ENCODE data around the gene SLC22A7. TPM values are rescaled to one million over a fixed set of nuclear protein-coding genes. Genes with fewer than 3 reads are reported as not detected.

The SLC22A7 gene
- total and polyA plus RNA-seq, 9 donors: 0.36 TPM; not detected in 8

- Histone ChIP-seq H3K36me3 (no peaks in the 10 kb centered on the region), H3K27me3 (no peaks in the 10 kb centered on the region), H3K9me3 (no peaks in the 10 kb centered on the region), H3K27ac (no peak overlapping the region), H3K4me1 (ENCODE audit: insufficient read depth) (no peaks in the 10 kb centered on the region), H3K4me3 (no peak overlapping the region)
- 73 to 81% (median 76%) methylated on average over 12 of the region's 12 CpGs for WGBS, 3 donors
- no peak for DNase-seq
- TF ChIP-seq CTCF (IDR thresholded peaks at IDR 0.05) (no peak), EP300 (IDR thresholded peaks at IDR 0.05) (no peak), POLR2A (IDR thresholded peaks at IDR 0.05) (no peak)
- intact Hi-C loops (cut with DNase I): loop anchor here in 1 of 4 donors (10.0 kb wide), 1 partner anchor 77 kb away; no protein-coding TSS in a partner anchor
These were observed 40.5 kb upstream of the SLC22A7 start for GRCh38 chr6:43257367-43258145.

- intact Hi-C loops (cut with DNase I): loop anchor here in 1 of 4 donors (10.0 kb wide), 1 partner anchor 77 kb away; no protein-coding TSS in a partner anchor
- no peak for TF ChIP-seq EP300 (IDR thresholded peaks at IDR 0.05)
- TF ChIP-seq CTCF (IDR thresholded peaks at IDR 0.05): no peak
- no peak for TF ChIP-seq POLR2A (IDR thresholded peaks at IDR 0.05)
- Histone ChIP-seq H3K9me3 (no peaks in the 10 kb centered on the region), H3K36me3 (no peaks in the 10 kb centered on the region), H3K27ac (no peak overlapping the region), H3K27me3 (no peaks in the 10 kb centered on the region), H3K4me1 (ENCODE audit: insufficient read depth) (no peaks in the 10 kb centered on the region), H3K4me3 (no peak overlapping the region)
- WGBS, 3 donors: 51 to 62% (median 55%) methylated on average over 4 of the region's 4 CpGs
- no peak for DNase-seq
These were observed 39.9 kb upstream of the SLC22A7 start for GRCh38 chr6:43258180-43258579.

- no peaks in the 10 kb centered on the region for H3K27me3 ChIP-seq
- no peak for TF ChIP-seq POLR2A (IDR thresholded peaks at IDR 0.05)
- TF ChIP-seq CTCF (IDR thresholded peaks at IDR 0.05): no peak
- no peak for TF ChIP-seq EP300 (IDR thresholded peaks at IDR 0.05)
- intact Hi-C loops (cut with DNase I): loop anchor here in 1 of 4 donors (10.0 kb wide), 1 partner anchor 76 kb away; no protein-coding TSS in a partner anchor
- H3K36me3 ChIP-seq: no peaks in the 10 kb centered on the region
- WGBS, 3 donors: 85 to 86% (median 86%) methylated on average over 30 of the region's 30 CpGs
- no peaks in the 10 kb centered on the region for H3K9me3 ChIP-seq
- H3K4me3 ChIP-seq: no peak overlapping the region
- DNase-seq: no peak
- no peaks in the 10 kb centered on the region for H3K4me1 ChIP-seq (ENCODE audit: insufficient read depth)
- H3K27ac ChIP-seq: no peak overlapping the region
These were observed 39.0 kb upstream of the SLC22A7 start for GRCh38 chr6:43258807-43259686.

GRCh38 chr6:43260791-43261190, 37.3 kb upstream of the SLC22A7 start:
- intact Hi-C loops (cut with DNase I): loop anchor here in 2 of 4 donors (10.0 kb wide), 2 partner anchors 234 to 244 kb away; no protein-coding TSS in a partner anchor
- Histone ChIP-seq H3K4me1 (ENCODE audit: insufficient read depth) (no peaks in the 10 kb centered on the region), H3K4me3 (no peak overlapping the region), H3K9me3 (no peaks in the 10 kb centered on the region), H3K36me3 (no peaks in the 10 kb centered on the region), H3K27ac (no peak overlapping the region), H3K27me3 (no peaks in the 10 kb centered on the region)
- TF ChIP-seq POLR2A (IDR thresholded peaks at IDR 0.05) (no peak), CTCF (IDR thresholded peaks at IDR 0.05) (no peak), EP300 (IDR thresholded peaks at IDR 0.05) (no peak)
- 75 to 77% (median 76%) methylated on average over 4 of the region's 4 CpGs for WGBS, 3 donors
- no peak for DNase-seq
